ENCODE data around the gene HCCS. TPM values are rescaled to one million over a fixed set of nuclear protein-coding genes. Genes with fewer than 3 reads are reported as not detected.

Gene HCCS
- total RNA-seq, 1 experiment from 2014 or later, result 42.7 TPM

Other genes with a start within 250 kb of the HCCS start
- not detected in 2 replicates for gene AMELX, start 182.1 kb downstream of the HCCS start, total RNA-seq (2014; rRNA removed; shearing (Covaris generic))

Measured in SJSA1 (cell line).